ENCODE measurements around the gene SMAD2. TPM values are rescaled to one million over a fixed set of nuclear protein-coding genes. Genes with fewer than 3 reads are reported as not detected.

Gene SMAD2
- polyA plus RNA-seq, 4 donors, result 22.4 to 84.9 (median 35.3) TPM

DNA sequence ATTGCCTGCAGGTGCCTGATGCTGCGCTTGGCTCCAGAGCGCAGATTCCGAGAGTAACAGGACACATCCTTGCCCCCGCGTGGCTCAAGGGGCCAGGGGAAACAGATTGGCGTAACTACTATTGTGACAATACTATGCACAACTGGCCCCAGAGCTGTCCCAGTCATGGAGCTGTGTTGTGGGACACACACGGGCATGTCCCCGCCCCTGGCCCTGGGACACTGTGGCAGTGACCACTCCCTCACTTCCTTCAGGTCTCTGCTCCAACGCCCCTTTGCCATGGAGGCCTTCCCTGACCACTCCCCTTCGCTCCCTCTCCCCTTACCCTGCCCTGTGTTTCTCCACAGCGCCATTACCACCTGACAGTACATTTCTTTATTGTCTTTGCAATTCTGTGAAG, 132.1 kb downstream of the SMAD2 start:
- Histone ChIP-seq H3K4me3 (ENCODE audit: low read depth in 1 of 3, low read length in 3 of 3) (no peak overlapping the region), H3K36me3 (ENCODE audit: control insufficient read depth in 3 of 3, insufficient read depth in 2 of 3, low read depth in 1 of 3, low read length in 3 of 3) (no peaks in the 10 kb centered on the region), H3K27me3 (ENCODE audit: control insufficient read depth in 3 of 3, insufficient read depth in 3 of 3, low read length in 3 of 3) (peaks cover 0 to 8% (median 7%) of the 10 kb centered on the region in 3 donors), H3K4me1 (ENCODE audit: control insufficient read depth in 3 of 3, insufficient read depth in 2 of 3, low read depth in 1 of 3, low read length in 2 of 3) (no peaks in the 10 kb centered on the region), H3K27ac (ENCODE audit: low read depth in 1 of 3, low read length in 2 of 3) (no peak overlapping the region), H3K9me3 (ENCODE audit: control insufficient read depth in 2 of 2, insufficient read depth in 1 of 2, low read depth in 1 of 2, low read length in 1 of 2) (no peaks in the 10 kb centered on the region)
- DNase-seq, result no peak
- 69 to 82% (median 69%) methylated on average over 11 of the region's 11 CpGs for WGBS, 3 donors
- FAIRE-seq, result no peak

DNA sequence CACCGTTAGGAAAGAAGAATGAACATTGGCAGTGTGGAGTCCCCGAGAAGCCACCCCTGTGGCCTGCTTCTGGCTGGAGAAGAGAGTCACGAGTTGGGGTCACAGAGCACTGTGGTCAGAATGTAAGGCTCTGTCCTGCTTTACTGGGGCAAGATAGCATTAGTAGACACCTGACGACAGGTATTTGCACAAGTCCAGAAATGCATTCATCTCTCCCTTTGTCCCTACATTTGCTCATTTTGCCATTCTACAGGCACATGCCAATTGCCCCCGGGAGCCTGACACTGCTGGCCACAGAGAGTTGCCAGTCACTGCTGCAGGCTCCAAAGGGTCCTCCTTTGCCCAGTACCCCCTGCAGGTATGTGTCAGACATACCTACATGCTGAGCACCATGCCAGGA, 133.3 kb downstream of the SMAD2 start:
- no peak for FAIRE-seq

DNA sequence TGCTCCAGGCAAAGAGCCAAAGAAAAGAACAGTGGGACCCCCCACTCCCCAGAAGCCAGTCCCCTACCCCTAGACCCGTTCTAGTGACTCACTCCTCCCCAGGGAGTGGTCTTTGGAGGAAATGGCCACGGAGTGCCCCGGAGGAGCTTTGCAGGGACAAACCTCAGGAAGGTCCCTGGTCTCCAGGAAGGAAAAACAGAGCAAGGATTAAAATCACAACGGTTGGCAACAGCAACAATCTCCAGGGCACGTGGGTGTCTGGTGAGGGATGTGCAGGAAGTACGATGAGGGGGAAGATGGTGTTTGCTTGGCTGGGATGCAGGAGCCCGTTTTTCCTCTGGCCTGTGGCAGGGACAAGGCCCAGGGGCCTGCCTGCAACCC, 135.0 kb downstream of the SMAD2 start:
- H3K4me1 ChIP-seq (ENCODE audit: control insufficient read depth in 3 of 3, insufficient read depth in 2 of 3, low read depth in 1 of 3, low read length in 2 of 3), result no peaks in the 10 kb centered on the region
- FAIRE-seq (no peak), DNase-seq (no peak)
- H3K27me3 ChIP-seq (ENCODE audit: control insufficient read depth in 3 of 3, insufficient read depth in 3 of 3, low read length in 3 of 3), result peaks cover 0 to 8% (median 5%) of the 10 kb centered on the region in 3 donors
- no peaks in the 10 kb centered on the region for H3K9me3 ChIP-seq (ENCODE audit: control insufficient read depth in 2 of 2, insufficient read depth in 1 of 2, low read depth in 1 of 2, low read length in 1 of 2)
- no peak overlapping the region for H3K27ac ChIP-seq (ENCODE audit: low read depth in 1 of 3, low read length in 2 of 3)
- 36 to 50% (median 41%) methylated on average over 7 of the region's 7 CpGs for WGBS, 3 donors
- H3K36me3 ChIP-seq (ENCODE audit: control insufficient read depth in 3 of 3, insufficient read depth in 2 of 3, low read depth in 1 of 3, low read length in 3 of 3), result no peaks in the 10 kb centered on the region
- H3K4me3 ChIP-seq (ENCODE audit: low read depth in 1 of 3, low read length in 3 of 3), result no peak overlapping the region

More for the DNA sequence above, 133.3 kb downstream of the SMAD2 start:
- Histone ChIP-seq H3K4me3 (ENCODE audit: low read depth in 1 of 3, low read length in 3 of 3) (no peak overlapping the region), H3K9me3 (ENCODE audit: control insufficient read depth in 2 of 2, insufficient read depth in 1 of 2, low read depth in 1 of 2, low read length in 1 of 2) (no peaks in the 10 kb centered on the region), H3K36me3 (ENCODE audit: control insufficient read depth in 3 of 3, insufficient read depth in 2 of 3, low read depth in 1 of 3, low read length in 3 of 3) (no peaks in the 10 kb centered on the region), H3K27me3 (ENCODE audit: control insufficient read depth in 3 of 3, insufficient read depth in 3 of 3, low read length in 3 of 3) (peaks cover 0 to 8% (median 7%) of the 10 kb centered on the region in 3 donors), H3K27ac (ENCODE audit: low read depth in 1 of 3, low read length in 2 of 3) (no peak overlapping the region), H3K4me1 (ENCODE audit: control insufficient read depth in 3 of 3, insufficient read depth in 2 of 3, low read depth in 1 of 3, low read length in 2 of 3) (no peaks in the 10 kb centered on the region)
- no peak for DNase-seq
- 86 to 92% (median 87%) methylated on average over 5 of the region's 5 CpGs for WGBS, 3 donors

DNA sequence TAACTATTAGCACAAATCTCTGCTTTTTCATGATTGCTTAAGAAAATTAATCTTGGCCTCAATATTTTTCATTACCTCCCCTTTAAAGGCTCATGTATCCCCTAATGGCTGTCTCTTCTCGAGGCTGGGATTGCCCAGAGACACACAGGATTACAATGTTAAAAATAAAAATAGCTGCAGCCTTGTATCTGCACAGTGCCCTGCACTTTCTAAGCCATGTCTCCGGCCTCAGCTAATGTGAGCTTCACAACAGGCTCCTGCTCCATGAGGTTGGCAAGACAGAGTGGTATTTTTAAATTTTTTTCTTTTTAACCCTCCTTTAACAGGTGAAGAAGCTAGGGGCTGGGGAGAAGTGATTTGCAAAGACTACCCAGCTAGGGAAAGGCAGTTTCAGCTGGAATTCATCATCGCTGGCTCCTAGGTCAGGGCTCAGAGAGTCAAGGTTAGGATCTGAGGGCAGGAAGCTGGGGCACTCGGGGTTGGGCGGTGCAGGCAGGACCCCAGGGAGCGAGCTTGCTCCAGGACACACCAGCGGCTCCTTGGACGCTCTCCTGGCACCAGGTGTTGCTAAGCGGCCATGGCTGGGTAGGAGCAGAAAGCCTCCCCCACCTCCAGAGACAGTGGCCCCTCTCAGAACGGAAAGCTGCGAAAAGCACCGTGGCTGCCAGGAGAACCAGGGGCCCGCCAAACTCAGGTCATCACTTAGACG, 135.6 kb downstream of the SMAD2 start:
- H3K4me3 ChIP-seq (ENCODE audit: low read depth in 1 of 3, low read length in 3 of 3), result no peak overlapping the region
- H3K27me3 ChIP-seq (ENCODE audit: control insufficient read depth in 3 of 3, insufficient read depth in 3 of 3, low read length in 3 of 3), result peaks cover 0 to 8% (median 5%) of the 10 kb centered on the region in 3 donors
- FAIRE-seq, result no peak
- H3K9me3 ChIP-seq (ENCODE audit: control insufficient read depth in 2 of 2, insufficient read depth in 1 of 2, low read depth in 1 of 2, low read length in 1 of 2), result no peaks in the 10 kb centered on the region
- no peak for DNase-seq
- WGBS, 3 donors, result 49 to 57% (median 54%) methylated on average over 14 of the region's 14 CpGs
- no peaks in the 10 kb centered on the region for H3K4me1 ChIP-seq (ENCODE audit: control insufficient read depth in 3 of 3, insufficient read depth in 2 of 3, low read depth in 1 of 3, low read length in 2 of 3)
- no peaks in the 10 kb centered on the region for H3K36me3 ChIP-seq (ENCODE audit: control insufficient read depth in 3 of 3, insufficient read depth in 2 of 3, low read depth in 1 of 3, low read length in 3 of 3)
- no peak overlapping the region for H3K27ac ChIP-seq (ENCODE audit: low read depth in 1 of 3, low read length in 2 of 3)

DNA sequence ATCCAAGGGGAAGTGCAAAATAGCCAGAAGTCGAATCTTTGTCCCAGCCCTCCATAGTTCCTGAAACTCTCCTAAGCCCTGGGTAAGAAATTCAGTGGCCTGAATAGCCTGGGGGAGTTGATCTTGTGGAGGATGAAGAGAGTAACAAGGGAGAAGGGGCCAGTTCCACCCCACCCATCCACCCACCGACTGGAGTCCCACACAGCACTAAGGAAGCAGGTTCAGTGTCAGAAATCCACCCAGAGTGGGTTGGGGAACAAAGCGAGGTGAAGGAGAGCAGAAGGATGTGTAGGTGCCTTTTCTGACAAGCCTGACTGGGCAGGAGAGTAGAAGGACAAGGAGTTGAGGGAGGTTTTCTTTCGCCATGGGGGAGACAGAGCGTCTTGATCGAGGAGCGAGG, 136.8 kb downstream of the SMAD2 start:
- Histone ChIP-seq H3K27ac (ENCODE audit: low read depth in 1 of 3, low read length in 2 of 3) (no peak overlapping the region), H3K9me3 (ENCODE audit: control insufficient read depth in 2 of 2, insufficient read depth in 1 of 2, low read depth in 1 of 2, low read length in 1 of 2) (no peaks in the 10 kb centered on the region), H3K27me3 (ENCODE audit: control insufficient read depth in 3 of 3, insufficient read depth in 3 of 3, low read length in 3 of 3) (peaks cover 0 to 5% (median 5%) of the 10 kb centered on the region in 3 donors), H3K4me1 (ENCODE audit: control insufficient read depth in 3 of 3, insufficient read depth in 2 of 3, low read depth in 1 of 3, low read length in 2 of 3) (no peaks in the 10 kb centered on the region), H3K4me3 (ENCODE audit: low read depth in 1 of 3, low read length in 3 of 3) (no peak overlapping the region), H3K36me3 (ENCODE audit: control insufficient read depth in 3 of 3, insufficient read depth in 2 of 3, low read depth in 1 of 3, low read length in 3 of 3) (no peaks in the 10 kb centered on the region)
- DNase-seq (no peak), FAIRE-seq (no peak)
- 78 to 88% (median 79%) methylated on average over 7 of the region's 7 CpGs for WGBS, 3 donors

DNA sequence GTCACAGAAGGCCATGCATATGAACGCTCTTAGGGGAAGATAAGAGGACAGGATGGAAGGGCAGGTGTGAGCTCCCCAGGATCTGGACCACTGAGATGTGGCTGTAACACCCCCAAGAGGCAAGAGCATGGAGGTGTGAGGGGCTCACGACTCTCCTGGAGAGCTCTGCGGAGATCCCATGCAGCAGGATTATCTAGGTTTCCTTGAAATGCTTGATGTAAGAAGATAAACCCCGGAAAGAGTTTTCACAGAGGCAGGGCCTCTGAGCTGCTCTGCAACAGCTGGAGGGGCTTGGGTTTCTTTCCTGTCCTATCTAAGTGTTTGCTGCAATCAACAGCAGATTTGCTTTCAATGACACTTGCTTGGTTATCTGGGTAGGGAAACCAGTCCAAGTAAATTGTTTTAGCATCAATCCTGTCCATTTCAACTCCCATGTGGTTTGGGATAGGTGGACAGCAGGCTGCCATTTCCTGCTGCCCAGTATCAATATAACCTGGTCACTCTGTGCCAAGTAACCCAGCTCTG, 138.9 kb downstream of the SMAD2 start:
- H3K36me3 ChIP-seq (ENCODE audit: control insufficient read depth in 3 of 3, insufficient read depth in 2 of 3, low read depth in 1 of 3, low read length in 3 of 3), result no peaks in the 10 kb centered on the region
- FAIRE-seq, result no peak
- DNase-seq, result no peak
- no peak overlapping the region for H3K27ac ChIP-seq (ENCODE audit: low read depth in 1 of 3, low read length in 2 of 3)
- H3K4me1 ChIP-seq (ENCODE audit: control insufficient read depth in 3 of 3, insufficient read depth in 2 of 3, low read depth in 1 of 3, low read length in 2 of 3), result no peaks in the 10 kb centered on the region
- 59 to 68% (median 62%) methylated on average over 4 of the region's 4 CpGs for WGBS, 3 donors
- H3K27me3 ChIP-seq (ENCODE audit: control insufficient read depth in 3 of 3, insufficient read depth in 3 of 3, low read length in 3 of 3), result peaks cover 0 to 5% (median 5%) of the 10 kb centered on the region in 3 donors
- no peak overlapping the region for H3K4me3 ChIP-seq (ENCODE audit: low read depth in 1 of 3, low read length in 3 of 3)
- no peaks in the 10 kb centered on the region for H3K9me3 ChIP-seq (ENCODE audit: control insufficient read depth in 2 of 2, insufficient read depth in 1 of 2, low read depth in 1 of 2, low read length in 1 of 2)

DNA sequence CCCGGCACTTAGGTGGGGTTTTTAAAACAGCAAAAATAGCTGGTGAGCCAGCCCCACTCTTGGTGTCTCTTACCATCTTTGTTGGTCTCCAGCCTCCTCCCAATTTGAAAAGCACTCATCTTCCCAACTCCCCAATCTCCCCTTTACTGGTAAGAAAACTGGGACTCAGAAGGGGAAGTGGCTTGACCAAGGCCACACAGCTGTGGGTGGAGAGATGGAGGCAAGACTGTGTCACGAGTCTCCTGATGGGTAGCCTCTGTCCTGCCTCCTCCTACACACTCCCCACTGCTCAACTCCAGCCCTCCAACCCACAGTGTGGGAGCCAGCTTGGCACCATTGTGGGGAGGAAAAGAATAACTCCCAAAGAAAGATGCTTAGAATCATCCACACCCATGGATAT, 140.4 kb downstream of the SMAD2 start:
- DNase-seq (no peak), FAIRE-seq (no peak)
- no peaks in the 10 kb centered on the region for H3K4me1 ChIP-seq (ENCODE audit: control insufficient read depth in 3 of 3, insufficient read depth in 2 of 3, low read depth in 1 of 3, low read length in 2 of 3)
- WGBS, 3 donors, result 68 to 81% (median 74%) methylated on average over 2 of the region's 2 CpGs
- no peaks in the 10 kb centered on the region for H3K36me3 ChIP-seq (ENCODE audit: control insufficient read depth in 3 of 3, insufficient read depth in 2 of 3, low read depth in 1 of 3, low read length in 3 of 3)
- H3K27me3 ChIP-seq (ENCODE audit: control insufficient read depth in 3 of 3, insufficient read depth in 3 of 3, low read length in 3 of 3), result peaks cover 0 to 5% (median 2%) of the 10 kb centered on the region in 3 donors
- H3K9me3 ChIP-seq (ENCODE audit: control insufficient read depth in 2 of 2, insufficient read depth in 1 of 2, low read depth in 1 of 2, low read length in 1 of 2), result peaks cover 0 to under 1% of the 10 kb centered on the region in 2 donors
- H3K27ac ChIP-seq (ENCODE audit: low read depth in 1 of 3, low read length in 2 of 3), result no peak overlapping the region
- H3K4me3 ChIP-seq (ENCODE audit: low read depth in 1 of 3, low read length in 3 of 3), result no peak overlapping the region

DNA sequence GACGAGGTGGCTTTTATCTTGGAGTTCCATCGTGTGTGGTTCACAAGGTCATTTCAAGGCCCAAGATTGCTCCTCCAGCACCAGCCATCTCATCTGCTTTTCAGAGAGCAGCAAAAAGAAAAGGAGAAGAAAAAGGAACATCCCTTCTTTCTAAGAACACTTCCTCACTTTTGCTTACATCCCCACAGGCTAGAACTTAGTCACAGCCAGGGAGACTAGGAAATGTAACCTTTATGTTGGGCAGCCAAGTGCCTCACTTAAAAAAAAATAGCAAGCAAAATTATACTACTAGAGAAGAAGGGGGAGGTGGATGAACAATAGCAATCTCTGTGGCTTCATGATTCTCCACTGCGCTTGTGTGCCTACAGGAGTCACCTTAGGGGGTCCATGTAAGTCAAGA, 141.8 kb downstream of the SMAD2 start:
- WGBS, 3 donors, result 60 to 78% (median 62%) methylated on average over 3 of the region's 3 CpGs
- Histone ChIP-seq H3K4me3 (ENCODE audit: low read depth in 1 of 3, low read length in 3 of 3) (no peak overlapping the region), H3K27me3 (ENCODE audit: control insufficient read depth in 3 of 3, insufficient read depth in 3 of 3, low read length in 3 of 3) (peaks cover 0 to 1% (median 0%) of the 10 kb centered on the region in 3 donors), H3K27ac (ENCODE audit: low read depth in 1 of 3, low read length in 2 of 3) (no peak overlapping the region), H3K9me3 (ENCODE audit: control insufficient read depth in 2 of 2, insufficient read depth in 1 of 2, low read depth in 1 of 2, low read length in 1 of 2) (peaks cover 0 to 3% of the 10 kb centered on the region in 2 donors), H3K36me3 (ENCODE audit: control insufficient read depth in 3 of 3, insufficient read depth in 2 of 3, low read depth in 1 of 3, low read length in 3 of 3) (no peaks in the 10 kb centered on the region), H3K4me1 (ENCODE audit: control insufficient read depth in 3 of 3, insufficient read depth in 2 of 3, low read depth in 1 of 3, low read length in 2 of 3) (no peaks in the 10 kb centered on the region)
- FAIRE-seq (no peak), DNase-seq (no peak)

Data from small intestine (tissue), 7 donors.